Esophagus squamous epithelium (tissue), 4 donors: ENCODE data around the gene MCFD2.

Experiments
- CTCF ChIP-seq, 6 experiments: fragments of 450-650 bp in 4 of 6; fragments of 200-600 bp in 2 of 6; sonication (generic) in 2 of 6; IDR thresholded peaks; one replicate each; pipeline ENCODE4 v1.5.1; 2016 to 2019; ENCODE audit warnings: antibody characterized with exemption in 6 of 6, mild to moderate bottlenecking in 4 of 6, moderate library complexity in 4 of 6
- POLR2A ChIP-seq, 4 donors: fragments of 450-650 bp; IDR thresholded peaks; one replicate each; pipeline ENCODE4 v1.6.1; 2017; ENCODE audit warnings: antibody characterized with exemption in 4 of 4, mild to moderate bottlenecking in 4 of 4, moderate library complexity in 3 of 4

- TF ChIP-seq CTCF (IDR thresholded peaks at IDR 0.05) (no peak), POLR2A (IDR thresholded peaks at IDR 0.05) (no peak)
These were observed 36.6 kb upstream of the MCFD2 start for GRCh38 chr2:46952171-46952570.
